Stomach (tissue), 4 donors: ENCODE results near the gene WDR59.

Experiments used
- EP300 ChIP-seq: sonication (generic); formaldehyde crosslinking; IDR thresholded peaks from one replicate; pipeline ENCODE4 v1.6.1; 2017; ENCODE audit warnings: antibody characterized with exemption
- POLR2A ChIP-seq, 4 donors: fragments of 450-650 bp; IDR thresholded peaks; one replicate each; pipeline ENCODE4 v1.6.1; 2016; ENCODE audit warnings: antibody characterized with exemption in 4 of 4, control low read depth in 2 of 4, mild to moderate bottlenecking in 1 of 4, moderate library complexity in 1 of 4
- POLR2AphosphoS5 ChIP-seq, 3 donors: sonication (generic); formaldehyde crosslinking; IDR thresholded peaks; one replicate each; pipeline ENCODE4 v1.6.1; 2016; ENCODE audit warnings: antibody characterized with exemption in 3 of 3
- TF ChIP-seq, protein P1 (sequence below), 7 experiments: fragments of 450-650 bp in 4 of 7; fragments of 200-600 bp in 3 of 7; sonication (generic) in 3 of 7; IDR thresholded peaks; one replicate each; pipeline ENCODE4 v1.5.1; 2016 to 2019; ENCODE audit warnings: antibody characterized with exemption in 7 of 7, control low read depth in 2 of 7, mild to moderate bottlenecking in 1 of 7

DNA sequence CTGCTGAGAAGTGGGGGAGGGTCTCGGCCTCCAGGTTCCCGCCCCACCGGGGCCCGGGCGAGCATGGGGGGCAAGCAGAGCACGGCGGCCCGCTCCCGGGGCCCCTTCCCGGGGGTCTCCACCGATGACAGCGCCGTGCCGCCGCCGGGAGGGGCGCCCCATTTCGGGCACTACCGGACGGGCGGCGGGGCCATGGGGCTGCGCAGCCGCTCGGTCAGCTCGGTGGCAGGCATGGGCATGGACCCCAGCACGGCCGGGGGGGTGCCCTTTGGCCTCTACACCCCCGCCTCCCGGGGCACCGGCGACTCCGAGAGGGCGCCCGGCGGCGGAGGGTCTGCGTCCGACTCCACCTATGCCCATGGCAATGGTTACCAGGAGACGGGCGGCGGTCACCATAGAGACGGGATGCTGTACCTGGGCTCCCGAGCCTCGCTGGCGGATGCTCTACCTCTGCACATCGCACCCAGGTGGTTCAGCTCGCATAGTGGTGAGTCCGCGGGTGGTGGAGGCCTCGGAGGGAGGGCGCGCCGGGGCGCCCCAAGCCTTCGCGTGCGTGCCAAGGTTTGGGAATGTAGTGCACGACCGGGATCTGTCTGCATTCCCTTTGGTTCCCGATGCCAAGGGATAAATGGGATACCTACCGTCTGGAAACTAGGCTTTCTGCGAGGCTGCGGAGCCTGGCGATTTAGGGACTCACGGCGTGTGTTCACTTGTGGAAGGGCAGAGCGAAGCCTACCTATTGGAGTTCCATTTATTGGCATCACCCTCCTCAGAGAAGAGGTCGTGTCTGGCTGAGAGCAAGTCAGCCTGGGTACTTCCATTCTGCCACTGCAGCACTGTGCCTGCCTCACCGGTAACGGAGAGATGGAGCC, 14.9 kb upstream of the WDR59 start:
- TF ChIP-seq POLR2A (IDR thresholded peaks at IDR 0.05) = no peak
- TF ChIP-seq POLR2AphosphoS5 (IDR thresholded peaks at IDR 0.05) = no peak
- TF ChIP-seq, protein P1, sequence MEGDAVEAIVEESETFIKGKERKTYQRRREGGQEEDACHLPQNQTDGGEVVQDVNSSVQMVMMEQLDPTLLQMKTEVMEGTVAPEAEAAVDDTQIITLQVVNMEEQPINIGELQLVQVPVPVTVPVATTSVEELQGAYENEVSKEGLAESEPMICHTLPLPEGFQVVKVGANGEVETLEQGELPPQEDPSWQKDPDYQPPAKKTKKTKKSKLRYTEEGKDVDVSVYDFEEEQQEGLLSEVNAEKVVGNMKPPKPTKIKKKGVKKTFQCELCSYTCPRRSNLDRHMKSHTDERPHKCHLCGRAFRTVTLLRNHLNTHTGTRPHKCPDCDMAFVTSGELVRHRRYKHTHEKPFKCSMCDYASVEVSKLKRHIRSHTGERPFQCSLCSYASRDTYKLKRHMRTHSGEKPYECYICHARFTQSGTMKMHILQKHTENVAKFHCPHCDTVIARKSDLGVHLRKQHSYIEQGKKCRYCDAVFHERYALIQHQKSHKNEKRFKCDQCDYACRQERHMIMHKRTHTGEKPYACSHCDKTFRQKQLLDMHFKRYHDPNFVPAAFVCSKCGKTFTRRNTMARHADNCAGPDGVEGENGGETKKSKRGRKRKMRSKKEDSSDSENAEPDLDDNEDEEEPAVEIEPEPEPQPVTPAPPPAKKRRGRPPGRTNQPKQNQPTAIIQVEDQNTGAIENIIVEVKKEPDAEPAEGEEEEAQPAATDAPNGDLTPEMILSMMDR (IDR thresholded peaks at IDR 0.05) = no peak
- no peak for TF ChIP-seq EP300
